ENCODE measurements around the gene CLASP2.
A peak's percentile ranks its signal among the peaks of the same experiment; 100 is the strongest.
"Not testable (repeated sequence)": the region's sequence is repeated elsewhere in the genome, so short reads cannot be mapped to it uniquely, and the experiment has no call there.

The CLASP2 gene

GRCh38 chr3:33687406-33688010 lies 30.5 kb downstream of the CLASP2 start:
- no peak for ATAC-seq

- ATAC-seq: peak in 1 of 2 donors; percentile 36
These were observed 35.3 kb downstream of the CLASP2 start for GRCh38 chr3:33682770-33683169.

DNA sequence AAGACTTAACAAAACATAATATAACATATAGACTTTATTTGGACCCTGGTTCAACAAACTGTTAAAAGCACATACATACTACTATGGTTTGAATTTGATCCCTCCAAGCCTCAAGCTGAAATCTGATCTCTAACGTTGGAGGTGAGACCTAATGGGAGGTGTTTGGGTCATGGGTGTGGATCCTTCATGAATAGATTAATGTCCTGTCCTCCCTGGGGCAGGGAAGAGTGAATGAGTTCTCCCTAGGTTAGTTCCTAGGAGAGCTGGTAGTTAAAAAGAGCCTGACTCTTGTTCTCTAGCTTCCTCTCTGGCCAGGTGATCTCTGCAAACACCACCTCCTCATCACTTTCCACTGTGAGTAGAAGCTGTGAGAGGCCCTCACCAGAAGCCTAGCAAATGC lies 36.4 kb downstream of the CLASP2 start:
- no peak for ATAC-seq

DNA sequence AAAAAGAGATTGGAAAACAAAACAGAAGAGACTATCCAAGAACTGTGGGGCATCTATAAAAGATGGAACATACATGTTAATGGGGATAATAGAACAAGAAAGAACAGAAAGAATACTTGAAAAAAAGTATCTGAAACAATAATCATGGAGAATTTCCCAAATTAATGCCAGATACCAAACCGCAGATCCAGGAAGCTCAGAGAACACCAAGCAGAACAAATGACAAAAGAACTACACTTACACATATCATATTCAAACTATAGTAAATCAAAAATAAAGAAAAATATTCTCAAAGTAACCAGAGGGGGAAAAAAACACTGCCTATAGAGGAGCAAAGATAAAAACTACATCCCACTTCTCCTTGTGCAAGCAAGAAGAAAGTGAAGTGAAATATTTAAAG lies 40.0 kb downstream of the CLASP2 start:
- no peak for ATAC-seq

GRCh38 chr3:33673436-33673835 lies 44.6 kb downstream of the CLASP2 start:
- not testable (repeated sequence) for ATAC-seq

DNA sequence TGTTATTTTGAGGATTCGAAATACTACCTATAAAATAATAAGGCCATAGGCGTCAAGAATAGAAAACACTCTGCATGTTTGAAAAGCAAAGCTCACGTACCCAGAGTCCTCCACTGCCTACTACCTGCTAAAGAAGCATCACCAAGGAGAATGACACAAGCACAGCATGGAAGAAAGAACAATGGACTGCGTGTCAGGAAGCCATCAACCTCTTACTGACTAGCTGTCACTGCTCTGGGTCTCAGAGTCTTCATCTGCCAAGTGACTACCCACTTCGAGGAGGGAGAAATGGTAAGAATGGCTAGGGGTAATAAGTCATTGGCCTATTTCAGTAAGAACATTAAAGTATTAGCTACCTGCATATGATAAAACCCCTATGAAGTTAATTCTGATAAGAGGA lies 49.4 kb downstream of the CLASP2 start:
- ATAC-seq: no peak

- no peak for ATAC-seq
These were observed 52.8 kb downstream of the CLASP2 start for GRCh38 chr3:33665294-33665693.

- ATAC-seq: no peak
These were observed 53.9 kb downstream of the CLASP2 start for GRCh38 chr3:33664195-33664594.

DNA sequence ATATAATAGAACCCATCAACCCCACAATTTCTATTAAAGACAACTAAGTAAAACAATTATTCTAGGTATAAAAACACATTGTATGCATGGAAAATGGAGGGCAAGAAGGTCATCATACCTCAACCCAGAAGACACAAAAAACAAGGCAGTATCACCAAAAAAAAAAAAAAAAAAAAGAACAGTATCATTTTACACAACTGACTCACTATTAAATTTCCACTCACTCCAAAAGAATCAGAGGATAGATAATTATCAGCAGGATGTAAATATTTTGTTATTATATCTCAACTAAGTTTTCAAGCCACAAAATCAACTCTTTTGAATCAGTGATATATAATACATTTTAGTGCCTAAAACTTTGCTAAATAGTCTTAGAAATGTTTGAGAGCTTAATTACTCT lies 55.0 kb downstream of the CLASP2 start:
- no peak for ATAC-seq

DNA sequence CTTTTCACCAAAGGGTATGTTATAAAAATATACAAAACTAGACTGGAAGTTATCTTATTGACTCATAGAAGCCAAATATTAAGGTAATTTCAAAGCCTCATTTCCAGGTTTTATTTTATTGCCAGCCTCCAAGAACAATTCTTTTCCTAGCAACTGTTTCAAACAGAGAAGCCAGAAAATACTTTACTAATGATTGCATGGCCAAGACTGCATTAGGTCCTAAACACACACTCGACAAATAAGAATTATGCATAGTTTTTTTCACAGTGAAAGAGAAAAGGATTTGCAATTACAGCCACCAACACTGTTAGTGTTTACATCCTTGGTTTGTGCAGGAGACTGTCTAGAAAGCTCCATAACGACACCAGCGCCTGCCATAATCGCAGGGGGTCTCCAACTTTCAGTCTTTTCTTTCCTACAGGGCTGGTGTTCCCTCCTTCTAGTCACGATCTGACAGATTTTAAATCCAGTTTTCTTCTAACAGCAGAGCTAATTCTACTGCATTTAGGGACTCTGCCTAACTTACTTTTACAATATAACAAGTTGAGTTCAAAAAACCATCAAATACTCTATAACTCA lies 58.1 kb downstream of the CLASP2 start:
- no peak for ATAC-seq

DNA sequence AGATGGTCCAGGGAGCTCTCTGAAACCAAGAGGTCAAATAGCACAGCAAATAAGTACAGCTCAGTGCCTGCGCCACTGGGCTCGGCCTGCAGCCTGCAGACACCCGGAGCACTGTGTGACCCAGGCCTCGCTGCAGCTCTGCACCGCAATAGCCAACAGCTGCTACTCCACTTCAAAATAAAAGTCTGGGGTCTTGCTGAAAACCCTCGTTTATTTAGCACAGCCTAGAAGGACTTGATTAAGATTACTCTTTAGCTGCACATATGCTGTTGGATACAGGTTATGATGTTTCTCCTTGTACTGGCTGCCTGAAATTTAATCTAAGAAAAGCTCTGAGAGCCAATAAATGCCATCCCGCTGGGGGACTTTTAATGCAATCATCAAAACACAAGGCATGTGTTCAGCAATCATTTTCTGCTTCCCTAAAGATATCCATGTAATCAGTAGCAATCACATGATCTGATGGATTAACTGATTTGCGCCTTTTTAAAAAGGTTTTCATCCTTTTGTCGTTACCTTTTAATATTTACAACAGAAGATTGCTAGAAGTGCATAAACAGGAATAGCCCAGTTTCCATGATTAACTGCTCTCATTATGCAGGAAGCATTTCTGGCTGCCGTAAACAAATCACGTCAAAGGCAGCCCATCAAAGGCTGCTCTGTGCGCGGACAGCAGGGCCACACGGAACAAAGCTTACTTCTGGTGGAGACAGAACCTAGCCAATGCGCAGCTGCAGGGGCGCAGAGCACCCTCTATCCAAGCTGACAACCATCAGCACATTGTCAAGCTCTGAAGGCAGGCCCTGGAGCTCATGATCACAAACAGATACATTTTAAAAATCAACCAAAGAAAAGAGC lies 58.8 kb downstream of the CLASP2 start:
- no peak for ATAC-seq

DNA sequence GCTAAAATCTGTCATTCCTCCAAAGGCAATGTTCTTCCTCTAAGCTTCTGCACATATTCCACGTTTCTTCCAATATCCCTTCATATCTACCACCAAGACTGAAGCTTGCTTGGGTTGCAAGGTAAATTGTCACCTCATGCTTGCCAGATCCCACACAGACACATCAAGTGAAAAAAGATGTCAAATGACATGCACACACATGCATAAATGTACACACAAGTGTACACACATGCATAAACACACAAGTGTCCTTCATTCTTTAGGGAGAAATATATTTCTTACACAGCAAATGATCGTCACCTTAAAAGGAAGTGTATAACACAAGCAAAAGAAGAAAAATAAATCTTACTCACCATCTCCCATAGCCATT lies 59.4 kb downstream of the CLASP2 start:
- no peak for ATAC-seq

DNA sequence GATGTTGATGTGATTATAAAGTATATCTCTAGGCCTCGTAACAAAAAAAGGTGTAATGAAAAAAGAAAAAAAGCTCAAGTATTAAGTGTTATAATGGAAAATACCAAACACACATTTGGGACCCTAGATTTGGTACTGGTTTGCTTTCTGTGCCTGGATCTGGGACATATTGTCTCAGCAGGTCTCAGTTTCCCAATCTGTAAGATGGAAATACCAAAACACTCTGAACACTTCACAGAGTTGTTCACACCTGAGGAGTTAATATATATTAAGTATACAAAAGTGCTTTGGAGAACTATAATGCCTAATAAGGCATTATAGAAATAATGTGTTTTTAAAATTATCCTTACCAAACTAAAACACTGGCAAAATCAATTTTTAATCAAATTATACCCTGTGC lies 60.0 kb downstream of the CLASP2 start:
- ATAC-seq: no peak

DNA sequence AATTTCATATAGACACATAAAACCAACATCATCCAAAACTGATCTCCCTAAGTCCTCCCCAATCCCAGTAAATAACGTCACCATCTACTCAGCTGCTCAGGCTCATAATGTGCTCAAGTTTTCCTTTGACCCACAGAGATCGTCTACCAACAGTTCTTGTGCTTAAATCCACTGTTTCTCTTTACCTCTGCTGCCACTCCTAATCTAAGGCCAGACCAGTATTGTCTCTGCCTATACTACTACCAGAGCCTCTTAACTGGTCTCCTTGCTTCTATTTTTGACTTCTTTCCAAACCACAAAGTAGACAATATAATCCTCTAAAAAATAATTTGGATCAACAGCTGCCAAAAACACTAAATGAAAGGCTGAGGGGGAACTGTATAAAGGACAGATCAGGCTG lies 65.3 kb downstream of the CLASP2 start:
- no peak for ATAC-seq

- ATAC-seq: not testable (repeated sequence)
These were observed 67.0 kb downstream of the CLASP2 start for GRCh38 chr3:33651101-33651500.

DNA sequence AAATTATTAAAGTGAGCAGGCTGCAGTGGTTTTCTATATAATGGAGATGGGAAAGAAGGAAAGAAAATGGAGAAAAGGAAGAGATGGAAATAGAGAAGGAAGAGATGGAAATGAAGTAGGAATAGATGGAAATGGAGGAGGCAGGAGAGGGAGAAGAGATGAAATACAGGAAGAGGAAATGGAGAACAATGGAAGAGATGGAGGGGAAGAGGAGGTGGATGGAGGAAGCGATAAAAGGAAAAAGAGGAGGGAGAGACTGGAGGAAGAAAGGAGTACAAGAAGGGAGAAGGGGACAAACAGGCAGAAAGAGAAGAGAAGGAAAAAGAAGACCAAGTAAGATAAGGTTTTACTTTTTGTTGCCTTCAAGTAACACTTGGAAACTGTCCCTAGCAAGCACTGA lies 67.6 kb downstream of the CLASP2 start:
- no peak for ATAC-seq

GRCh38 chr3:33648793-33649192 lies 69.3 kb downstream of the CLASP2 start:
- no peak for ATAC-seq

DNA sequence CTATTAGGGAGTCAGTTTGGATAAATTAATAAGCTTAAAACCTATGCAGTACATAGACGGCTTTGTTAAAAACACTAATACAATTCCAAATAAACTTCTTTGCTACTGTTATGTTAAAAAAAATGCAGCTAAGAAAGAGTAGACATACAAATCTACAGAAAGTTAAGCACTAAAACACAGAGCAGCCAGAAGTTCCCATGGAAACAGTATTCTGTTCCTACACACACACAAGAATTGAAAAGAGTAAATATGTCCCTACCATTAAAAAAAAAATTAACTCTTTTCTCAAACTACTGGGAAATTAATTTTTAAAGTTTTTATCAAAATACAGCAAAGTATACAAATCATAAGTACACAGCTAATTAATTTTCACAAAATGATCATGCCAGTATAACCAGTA lies 71.6 kb downstream of the CLASP2 start:
- ATAC-seq: no peak

DNA sequence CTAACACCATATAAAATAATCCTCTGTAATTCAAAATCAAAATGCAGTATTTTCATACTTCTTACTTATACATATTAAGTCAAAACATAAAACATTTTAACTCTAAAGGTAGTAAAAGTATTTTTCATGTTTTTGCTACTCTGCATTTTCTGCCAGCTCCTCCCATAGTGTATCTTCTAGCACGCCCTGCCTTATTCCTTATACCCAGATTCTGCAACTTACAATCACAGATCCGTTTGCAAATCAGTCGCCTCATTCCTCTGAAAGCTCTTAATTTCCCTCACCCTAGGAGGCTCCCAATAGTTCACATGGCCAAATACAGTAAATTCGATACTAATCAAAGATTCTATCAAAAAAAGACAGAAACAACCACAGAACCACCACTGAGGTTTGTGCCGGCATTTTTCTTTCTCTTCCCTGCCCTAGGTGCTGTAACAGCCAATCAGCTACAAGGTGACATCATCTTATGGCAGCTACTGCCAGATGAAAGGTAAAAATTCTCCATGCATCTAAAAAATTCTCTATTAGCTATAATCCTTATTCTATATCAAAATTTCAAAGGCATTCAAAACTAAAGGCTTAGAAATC lies 72.9 kb downstream of the CLASP2 start:
- ATAC-seq: peak; percentile 78 to 86

- no peak for ATAC-seq
These were observed 73.5 kb downstream of the CLASP2 start for GRCh38 chr3:33644582-33644981.

- ATAC-seq: no peak
These were observed 75.2 kb downstream of the CLASP2 start for GRCh38 chr3:33642806-33643205.

DNA sequence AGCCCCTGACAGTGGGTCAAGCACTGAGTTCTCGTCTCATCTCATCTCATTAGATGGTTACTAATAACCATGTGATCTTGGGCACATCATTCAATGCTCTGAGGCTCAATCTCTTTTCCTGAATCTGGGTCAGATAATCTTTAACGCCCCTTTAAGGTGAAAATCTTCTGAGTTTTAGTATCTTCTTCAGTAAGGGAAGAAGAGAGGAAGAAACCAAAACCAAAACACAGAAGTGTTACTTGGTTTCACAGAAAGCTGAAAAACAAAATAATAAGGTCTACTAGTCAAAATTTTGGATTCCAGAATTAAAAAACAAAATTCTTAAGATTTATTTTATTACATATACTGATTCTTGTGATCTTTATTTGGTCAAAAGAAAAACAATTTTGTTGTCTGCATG lies 78.2 kb downstream of the CLASP2 start:
- ATAC-seq: no peak

DNA sequence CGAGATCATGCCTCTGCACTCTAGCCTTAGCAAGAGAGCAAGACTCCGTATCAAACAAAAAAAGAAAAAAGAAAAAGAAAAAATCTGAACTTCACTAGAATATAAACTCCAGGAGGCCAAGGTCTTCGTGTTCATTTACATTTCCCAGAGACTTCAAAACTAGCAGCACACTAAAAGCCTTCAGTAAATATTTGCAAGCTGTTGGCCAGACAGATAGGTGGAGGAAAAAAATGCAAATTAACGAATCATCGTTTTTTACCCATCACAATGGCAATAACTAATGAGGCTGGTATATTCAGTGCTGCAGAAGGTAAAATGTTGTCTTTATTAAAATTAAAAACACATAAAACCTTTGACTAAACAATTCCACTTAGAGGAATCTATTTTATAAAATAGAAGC lies 80.6 kb downstream of the CLASP2 start:
- ATAC-seq: no peak
